PC-9 (cell line): ENCODE results near the gene ADAMTSL2. TPM values are rescaled to one million over a fixed set of nuclear protein-coding genes. Genes with fewer than 3 reads are reported as not detected.

Source experiments
- BruUV-seq: library from RNA; stranded (reverse); fragments of 400-500 nt; replicated peaks from 2 replicates; lab custom pipeline; 2021; lab: Mats Ljungman, UMichigan
- CTCF ChIA-PET: fragments of 300-600 bp; sonication (Branson Sonifier 250); formaldehyde crosslinking; loops from one replicate; lab custom pipeline; 2022; ENCODE audit warnings: antibody characterized with exemption; lab: Charles Lee
- POLR2A ChIA-PET: fragments of 300-600 bp; sonication (Branson Sonifier 250); formaldehyde crosslinking; loops from one replicate; lab custom pipeline; 2022; ENCODE audit warnings: antibody characterized with exemption; ENCODE audit not compliant: unreplicated experiment; lab: Charles Lee
- DNase-seq, 2 experiments: peaks; one replicate each; pipeline versions ENCODE4 v3.0.0 to v3.0.0-alpha.2; 2015 to 2022; ENCODE audit warnings: mixed read lengths in 1 of 2
- H2AFZ ChIP-seq: fragments of 200-600 bp; sonication (generic); 2 replicates; pipeline ENCODE4 v1.8.1; 2017; ENCODE audit warnings: antibody characterized with exemption
- H3F3A ChIP-seq: fragments of 200-600 bp; sonication (generic); 2 replicates; pipeline ENCODE4 v1.8.1; 2017; ENCODE audit warnings: antibody characterized with exemption, mild to moderate bottlenecking, low read depth; ENCODE audit not compliant: insufficient read depth
- H3K27ac ChIP-seq: fragments of 200-600 bp; sonication (generic); 2 replicates; pipeline ENCODE4 v1.6.1; 2016; ENCODE audit warnings: mixed run types
- H3K27me3 ChIP-seq: fragments of 200-600 bp; sonication (generic); 2 replicates; pipeline ENCODE4 v1.6.1; 2016; ENCODE audit warnings: low read depth, mixed run types; ENCODE audit not compliant: insufficient read depth
- H3K36me3 ChIP-seq: fragments of 200-600 bp; sonication (generic); 2 replicates; pipeline ENCODE4 v1.6.1; 2016; ENCODE audit warnings: low read depth, mixed run types
- H3K4me1 ChIP-seq: fragments of 200-600 bp; sonication (generic); replicated peaks from 2 replicates; pipeline ENCODE4 v1.6.1; 2016; ENCODE audit warnings: mixed run types; ENCODE audit not compliant: insufficient read depth
- H3K4me2 ChIP-seq: fragments of 200-600 bp; sonication (generic); 2 replicates; pipeline ENCODE4 v1.6.1; 2017; ENCODE audit warnings: mixed run types
- H3K4me3 ChIP-seq: fragments of 200-600 bp; sonication (generic); 2 replicates; pipeline ENCODE4 v1.6.1; 2016; ENCODE audit warnings: mixed run types
- H3K79me2 ChIP-seq: fragments of 200-600 bp; sonication (generic); 2 replicates; pipeline ENCODE4 v1.6.1; 2017; ENCODE audit warnings: low read depth, mixed run types
- H3K9me2 ChIP-seq: fragments of 200-600 bp; sonication (generic); 2 replicates; pipeline ENCODE4 v1.8.1; 2017; ENCODE audit warnings: mild to moderate bottlenecking; ENCODE audit not compliant: insufficient read depth
- H3K9me3 ChIP-seq: fragments of 200-600 bp; sonication (generic); 2 replicates; pipeline ENCODE4 v1.8.1; 2016; ENCODE audit warnings: low read depth; ENCODE audit not compliant: insufficient read depth
- H4K20me1 ChIP-seq: fragments of 200-600 bp; sonication (generic); 2 replicates; pipeline ENCODE4 v1.8.1; 2017; ENCODE audit not compliant: insufficient read depth
- EZH2 ChIP-seq: fragments of 200-600 bp; sonication (generic); IDR thresholded peaks from 2 replicates; pipeline ENCODE4 v1.8.0; 2017; ENCODE audit warnings: antibody characterized with exemption, low read depth
- intact Hi-C: fragments of 100-400 bp; cut with micrococcal nuclease; formaldehyde crosslinking; loops from one replicate; pipeline ENCODE4 v1.10.0; 2022; ENCODE audit not compliant: unreplicated experiment
- total RNA-seq: library from RNA; stranded (reverse); gene quantifications from 2 replicates; pipeline ENCODE4 v1.2.3, GENCODE V29; 2021
- TF ChIP-seq, protein P1 (sequence below): fragments of 200-600 bp; sonication (generic); conservative IDR thresholded peaks from 2 replicates; pipeline ENCODE4 v1.6.1; 2017; ENCODE audit warnings: mixed run types, antibody characterized with exemption, mild to moderate bottlenecking, moderate library complexity

ADAMTSL2 gene
- total RNA-seq, 1 experiment from 2014 or later: 0.39 TPM

DNA sequence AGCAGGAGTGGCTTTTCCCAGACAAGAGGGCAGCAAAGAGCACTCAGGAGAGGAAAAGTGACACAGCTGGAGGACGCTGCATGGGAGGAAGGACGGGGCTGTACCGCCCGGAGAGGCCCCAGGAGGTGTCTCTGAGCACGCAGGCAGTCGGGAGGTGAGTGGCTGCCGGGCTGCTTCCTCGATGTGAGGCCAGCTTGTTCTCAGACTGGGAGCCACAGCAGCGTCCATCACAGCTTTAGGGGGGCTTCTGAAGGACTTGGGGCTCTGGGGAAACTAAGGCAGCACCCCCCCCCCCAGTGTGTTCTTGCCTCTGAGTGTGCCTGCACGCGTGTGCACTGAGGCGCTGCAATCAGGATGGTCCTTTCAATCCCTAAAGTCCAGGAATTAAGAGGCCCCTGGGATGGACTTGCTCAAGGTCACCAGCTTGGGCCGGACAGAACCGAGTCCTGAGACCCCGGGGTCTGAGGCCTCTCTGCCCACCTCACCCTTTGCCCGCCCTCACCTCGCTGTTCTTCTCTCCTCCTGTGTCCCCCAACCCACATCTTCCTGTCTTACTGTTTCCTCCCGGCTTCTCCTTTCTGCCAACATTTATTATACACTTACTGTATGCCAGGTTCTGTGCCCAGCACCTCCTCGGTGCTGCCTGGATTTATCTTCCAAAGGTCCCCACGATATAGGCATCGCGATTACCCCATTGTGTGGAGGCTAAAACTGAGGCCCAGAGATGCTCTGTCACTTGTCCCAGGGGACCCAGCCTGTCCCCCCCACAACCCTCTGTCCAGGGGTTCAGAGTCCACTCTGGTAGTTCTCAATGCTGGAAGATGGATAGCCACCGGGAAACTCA lies 41.7 kb downstream of the ADAMTSL2 start:
- Histone ChIP-seq H2AFZ (no peak overlapping the region), H3K79me2 (no peaks in the 10 kb centered on the region), H3K9me3 (no peaks in the 10 kb centered on the region), H3K27ac (no peak overlapping the region), H3K27me3 (peaks cover 96% of the 10 kb centered on the region), H3K36me3 (no peaks in the 10 kb centered on the region), H3K9me2 (no peaks in the 10 kb centered on the region), H3K4me1 (no peaks in the 10 kb centered on the region), H3F3A (no peaks in the 10 kb centered on the region), H4K20me1 (no peaks in the 10 kb centered on the region), H3K4me3 (no peak overlapping the region), H3K4me2 (no peak overlapping the region)
- TF ChIP-seq, protein P1, sequence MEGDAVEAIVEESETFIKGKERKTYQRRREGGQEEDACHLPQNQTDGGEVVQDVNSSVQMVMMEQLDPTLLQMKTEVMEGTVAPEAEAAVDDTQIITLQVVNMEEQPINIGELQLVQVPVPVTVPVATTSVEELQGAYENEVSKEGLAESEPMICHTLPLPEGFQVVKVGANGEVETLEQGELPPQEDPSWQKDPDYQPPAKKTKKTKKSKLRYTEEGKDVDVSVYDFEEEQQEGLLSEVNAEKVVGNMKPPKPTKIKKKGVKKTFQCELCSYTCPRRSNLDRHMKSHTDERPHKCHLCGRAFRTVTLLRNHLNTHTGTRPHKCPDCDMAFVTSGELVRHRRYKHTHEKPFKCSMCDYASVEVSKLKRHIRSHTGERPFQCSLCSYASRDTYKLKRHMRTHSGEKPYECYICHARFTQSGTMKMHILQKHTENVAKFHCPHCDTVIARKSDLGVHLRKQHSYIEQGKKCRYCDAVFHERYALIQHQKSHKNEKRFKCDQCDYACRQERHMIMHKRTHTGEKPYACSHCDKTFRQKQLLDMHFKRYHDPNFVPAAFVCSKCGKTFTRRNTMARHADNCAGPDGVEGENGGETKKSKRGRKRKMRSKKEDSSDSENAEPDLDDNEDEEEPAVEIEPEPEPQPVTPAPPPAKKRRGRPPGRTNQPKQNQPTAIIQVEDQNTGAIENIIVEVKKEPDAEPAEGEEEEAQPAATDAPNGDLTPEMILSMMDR: no peak
- no peak for TF ChIP-seq EZH2
- intact Hi-C loops: no loop called here
- DNase-seq: no peak
- BruUV-seq: no TSS peak
- ChIA-PET CTCF (no interaction called here), POLR2A (interaction anchor here (0.7 kb wide), 1 partner anchor 10 kb away, joined by 5 read pairs; no protein-coding TSS in a partner anchor)

DNA sequence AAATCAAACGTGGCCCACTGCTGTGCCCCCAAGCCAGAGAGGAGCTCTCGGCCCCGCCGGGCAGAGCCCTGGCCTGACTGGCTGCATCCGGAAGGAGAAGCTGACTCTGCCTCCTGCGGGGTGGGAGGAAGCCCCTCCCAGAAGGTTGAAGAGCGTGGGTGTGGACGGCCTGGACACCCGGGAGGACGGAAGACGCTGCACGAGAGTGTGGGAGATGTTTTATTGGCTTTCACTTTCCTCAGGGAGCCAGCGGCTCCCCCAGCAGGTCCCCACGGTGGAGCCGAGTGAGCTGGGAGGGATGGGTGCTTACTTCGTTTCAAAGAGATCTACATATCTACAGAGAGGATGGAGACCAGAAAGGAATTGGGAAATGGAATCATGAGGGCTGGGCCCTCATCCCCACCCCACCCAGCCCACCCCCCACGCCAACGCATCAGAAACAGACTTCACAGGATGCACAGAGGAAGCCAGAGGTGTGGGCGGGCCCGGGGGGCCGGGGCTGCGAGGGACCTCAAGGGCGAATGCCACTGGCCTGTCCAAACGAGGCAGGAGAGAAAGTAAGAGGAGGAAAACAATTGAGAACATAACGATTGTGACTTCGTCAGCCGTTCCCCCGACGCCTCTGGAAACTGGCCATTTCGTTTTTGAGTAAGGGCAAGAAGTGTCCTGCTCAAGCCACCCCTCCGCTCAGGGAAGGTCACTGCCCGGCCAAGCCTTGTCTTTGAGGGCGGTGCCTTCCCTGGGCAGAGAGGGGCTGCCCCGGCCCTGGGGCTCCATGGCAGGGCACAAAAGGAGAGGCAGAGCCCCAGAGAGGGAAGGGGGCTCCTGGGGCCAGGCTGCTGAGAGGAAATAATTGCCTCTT lies 42.6 kb downstream of the ADAMTSL2 start:
- no peaks in the 10 kb centered on the region for H3K9me2 ChIP-seq
- no peaks in the 10 kb centered on the region for H3K36me3 ChIP-seq
- no TSS peak for BruUV-seq
- TF ChIP-seq, protein P1: no peak
- no peak for TF ChIP-seq EZH2
- intact Hi-C loops: no loop called here
- no peaks in the 10 kb centered on the region for H3K4me1 ChIP-seq
- no peak overlapping the region for H3K4me3 ChIP-seq
- no peak for DNase-seq
- no peaks in the 10 kb centered on the region for H3K79me2 ChIP-seq
- H3K27ac ChIP-seq: no peak overlapping the region
- H2AFZ ChIP-seq: no peak overlapping the region
- H3F3A ChIP-seq: no peaks in the 10 kb centered on the region
- H3K9me3 ChIP-seq: no peaks in the 10 kb centered on the region
- no peaks in the 10 kb centered on the region for H4K20me1 ChIP-seq
- no peak overlapping the region for H3K4me2 ChIP-seq
- ChIA-PET POLR2A (no interaction called here), CTCF (no interaction called here)
- H3K27me3 ChIP-seq: peaks cover 98% of the 10 kb centered on the region

- Histone ChIP-seq H4K20me1 (no peaks in the 10 kb centered on the region), H3K27me3 (peaks cover 98% of the 10 kb centered on the region), H2AFZ (no peak overlapping the region), H3K27ac (no peak overlapping the region), H3K4me3 (no peak overlapping the region), H3K4me1 (no peaks in the 10 kb centered on the region), H3K9me3 (no peaks in the 10 kb centered on the region), H3K4me2 (no peak overlapping the region), H3K36me3 (no peaks in the 10 kb centered on the region), H3F3A (no peaks in the 10 kb centered on the region), H3K9me2 (no peaks in the 10 kb centered on the region), H3K79me2 (no peaks in the 10 kb centered on the region)
- BruUV-seq: no TSS peak
- DNase-seq: no peak
- ChIA-PET POLR2A (no interaction called here), CTCF (no interaction called here)
- no peak for TF ChIP-seq EZH2
- TF ChIP-seq, protein P1: no peak
- intact Hi-C loops: no loop called here
Observed at GRCh38 chr9:133577737-133578112, 43.2 kb downstream of the ADAMTSL2 start.
